Measurements from ENCODE around the gene ZNF503.
A peak's percentile ranks its signal among the peaks of the same experiment; 100 is the strongest.

DNA sequence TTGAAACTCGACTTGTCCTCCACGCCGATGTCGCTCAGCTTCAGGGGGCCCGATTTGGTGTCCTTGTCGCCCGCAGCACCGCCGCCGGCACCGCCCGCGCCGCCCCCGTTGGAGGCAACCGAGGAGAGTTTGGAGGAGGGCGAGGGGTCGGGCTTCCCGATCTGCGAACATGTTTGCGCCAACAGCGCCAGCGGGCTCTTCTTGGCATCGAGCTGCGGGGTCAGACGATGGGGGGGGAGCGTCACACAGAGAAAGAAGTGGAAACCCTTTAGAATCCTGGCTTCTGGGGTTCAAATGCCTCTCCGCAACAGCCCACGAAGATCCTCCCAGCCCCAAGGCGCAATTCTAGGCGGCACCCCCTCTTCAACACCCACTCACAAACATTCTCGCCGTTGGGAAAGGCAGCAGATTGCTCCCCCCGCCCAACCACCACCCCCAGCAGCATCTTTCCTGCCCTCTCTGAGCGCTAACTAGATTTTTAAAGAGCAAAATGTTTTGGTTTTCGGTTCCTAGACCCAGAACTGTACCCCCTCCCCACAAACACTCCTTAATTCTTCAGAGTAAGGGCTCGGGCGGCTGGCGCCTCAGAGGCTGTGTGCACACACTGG is 1.3 kb downstream of the ZNF503 start:
- TF ChIP-seq, protein P1, sequence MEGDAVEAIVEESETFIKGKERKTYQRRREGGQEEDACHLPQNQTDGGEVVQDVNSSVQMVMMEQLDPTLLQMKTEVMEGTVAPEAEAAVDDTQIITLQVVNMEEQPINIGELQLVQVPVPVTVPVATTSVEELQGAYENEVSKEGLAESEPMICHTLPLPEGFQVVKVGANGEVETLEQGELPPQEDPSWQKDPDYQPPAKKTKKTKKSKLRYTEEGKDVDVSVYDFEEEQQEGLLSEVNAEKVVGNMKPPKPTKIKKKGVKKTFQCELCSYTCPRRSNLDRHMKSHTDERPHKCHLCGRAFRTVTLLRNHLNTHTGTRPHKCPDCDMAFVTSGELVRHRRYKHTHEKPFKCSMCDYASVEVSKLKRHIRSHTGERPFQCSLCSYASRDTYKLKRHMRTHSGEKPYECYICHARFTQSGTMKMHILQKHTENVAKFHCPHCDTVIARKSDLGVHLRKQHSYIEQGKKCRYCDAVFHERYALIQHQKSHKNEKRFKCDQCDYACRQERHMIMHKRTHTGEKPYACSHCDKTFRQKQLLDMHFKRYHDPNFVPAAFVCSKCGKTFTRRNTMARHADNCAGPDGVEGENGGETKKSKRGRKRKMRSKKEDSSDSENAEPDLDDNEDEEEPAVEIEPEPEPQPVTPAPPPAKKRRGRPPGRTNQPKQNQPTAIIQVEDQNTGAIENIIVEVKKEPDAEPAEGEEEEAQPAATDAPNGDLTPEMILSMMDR (IDR thresholded peaks at IDR 0.05) = no peak
- peak in 1 of 4 donors; percentile 12 for TF ChIP-seq POLR2A (IDR thresholded peaks at IDR 0.05)

Measured in esophagus squamous epithelium (tissue), 4 donors.